GM19324 (cell line): ENCODE measurements around the gene TFEB.

ENCODE experiments used
- ATAC-seq: cut with Tn5 transposase; IDR thresholded peaks from one replicate; pipeline ENCODE4 v1.9.1; 2021; ENCODE audit warnings: mild to moderate bottlenecking, moderate library complexity; ENCODE audit not compliant: unreplicated experiment, low FRiP score

Gene TFEB

DNA sequence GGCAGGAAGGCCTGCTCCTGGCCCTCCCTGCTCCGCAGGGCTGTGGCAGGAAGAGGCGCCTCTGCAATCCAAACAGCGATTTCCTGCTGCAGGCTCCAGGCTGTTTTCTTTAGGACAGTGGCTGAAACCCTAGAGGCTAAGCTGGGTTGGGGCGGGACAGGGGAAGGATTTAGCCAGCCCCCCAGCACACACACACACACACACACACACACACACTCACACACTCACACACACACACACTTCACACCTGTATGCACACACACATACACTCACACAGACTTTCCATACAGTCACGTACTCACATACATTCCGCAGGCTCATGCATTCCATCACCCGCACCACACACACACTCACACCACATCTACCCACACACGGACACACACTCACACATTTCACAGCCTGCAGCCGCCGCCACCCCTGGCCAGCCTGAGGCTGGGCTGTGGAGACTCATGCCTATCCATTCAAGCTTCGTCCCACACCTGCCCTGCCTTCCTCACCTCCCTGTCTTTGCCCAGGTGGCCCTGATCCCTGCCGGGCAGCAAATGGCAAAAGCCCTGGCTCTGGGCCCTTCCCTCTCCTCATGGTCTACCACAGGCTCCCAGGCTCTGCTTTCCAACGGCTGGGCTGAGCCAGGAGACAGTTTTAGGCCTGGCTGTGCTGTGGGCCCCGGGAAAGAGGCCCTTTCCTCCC is 79.3 kb downstream of the TFEB start:
- ATAC-seq = no peak

DNA sequence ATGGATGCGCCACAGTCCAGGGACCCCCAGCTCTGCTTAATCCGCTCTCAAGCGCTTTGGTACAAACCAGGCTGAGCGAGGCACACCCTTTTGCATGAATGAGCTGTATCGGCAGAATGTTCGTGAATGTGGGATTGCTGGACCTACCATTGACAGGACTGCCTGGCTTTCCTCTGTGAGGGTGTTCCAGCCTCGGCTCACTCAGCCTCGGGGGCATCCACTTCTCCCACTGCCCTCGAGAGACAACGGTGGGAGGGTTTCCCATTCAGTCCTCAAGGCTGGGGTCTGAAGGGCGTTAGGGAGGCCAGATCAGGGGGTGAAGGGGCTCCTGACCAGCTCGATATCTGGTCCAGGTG is 79.8 kb downstream of the TFEB start:
- no peak for ATAC-seq

DNA sequence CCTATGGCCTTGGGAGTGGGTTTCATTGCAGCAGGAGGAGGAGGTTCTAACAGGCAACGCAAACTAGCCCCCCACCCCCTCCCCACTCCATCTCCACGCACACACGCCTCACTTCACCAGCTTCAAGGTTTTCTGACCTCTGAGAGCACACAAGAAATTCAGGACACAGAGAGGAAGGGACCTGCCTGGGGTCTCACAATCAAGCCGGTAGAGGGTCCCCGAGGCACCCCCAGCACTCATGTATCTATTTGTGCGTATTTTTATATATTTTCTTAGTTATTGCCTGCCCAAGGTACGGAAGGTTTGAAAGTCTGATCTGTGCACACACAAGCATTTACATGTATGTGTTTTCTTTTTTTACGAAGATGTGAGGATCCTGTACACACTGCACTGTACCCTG is 80.2 kb downstream of the TFEB start:
- no peak for ATAC-seq

DNA sequence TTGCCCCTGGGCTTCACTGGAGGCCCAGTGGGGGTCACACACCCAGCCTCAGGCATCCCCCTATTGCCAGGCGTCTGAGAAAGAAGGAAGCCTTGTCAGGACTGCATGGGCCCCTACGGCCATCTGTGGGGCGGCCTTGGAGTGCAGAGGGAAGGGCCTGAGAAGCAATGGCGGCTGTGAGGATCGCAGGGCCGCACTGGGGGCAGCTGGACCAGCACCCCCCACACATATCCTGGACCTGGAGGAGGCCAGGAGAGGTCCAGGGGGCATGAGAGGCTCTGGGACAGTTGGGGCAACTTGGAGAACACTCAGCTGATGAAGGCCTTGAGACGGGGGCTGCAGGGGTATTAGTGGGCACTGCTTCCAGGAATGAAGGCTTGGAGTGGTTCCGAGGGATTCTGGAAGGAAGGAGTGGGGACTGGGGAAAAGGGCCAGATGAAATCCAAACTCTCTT is 80.7 kb downstream of the TFEB start:
- no peak for ATAC-seq

DNA sequence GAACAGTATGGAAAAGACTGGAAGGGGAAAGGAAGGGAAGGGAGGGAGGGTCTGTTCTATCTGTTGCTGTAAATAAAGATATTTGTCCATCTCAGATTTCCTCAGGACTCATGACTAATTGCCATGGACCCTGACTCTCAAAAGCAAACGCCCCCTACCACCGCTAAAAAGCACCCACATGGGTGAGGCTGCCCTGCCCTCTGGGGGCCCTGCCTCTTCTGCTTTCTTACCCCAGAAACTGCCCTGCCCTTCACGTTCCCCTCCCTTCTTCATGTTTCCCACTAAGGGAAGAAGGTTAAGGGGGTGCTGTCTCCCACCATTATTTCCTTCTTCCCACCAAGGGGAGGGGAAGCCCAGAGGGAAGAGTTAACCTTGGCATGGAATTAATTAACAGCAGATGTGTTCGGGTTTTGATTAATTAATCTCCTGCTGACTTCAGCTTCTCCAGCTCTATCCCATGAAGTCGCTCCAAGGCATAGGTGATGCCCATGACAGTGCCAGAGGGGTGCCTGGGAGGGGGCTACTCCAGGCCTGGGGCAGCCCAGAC is 81.2 kb downstream of the TFEB start:
- ATAC-seq = no peak

DNA sequence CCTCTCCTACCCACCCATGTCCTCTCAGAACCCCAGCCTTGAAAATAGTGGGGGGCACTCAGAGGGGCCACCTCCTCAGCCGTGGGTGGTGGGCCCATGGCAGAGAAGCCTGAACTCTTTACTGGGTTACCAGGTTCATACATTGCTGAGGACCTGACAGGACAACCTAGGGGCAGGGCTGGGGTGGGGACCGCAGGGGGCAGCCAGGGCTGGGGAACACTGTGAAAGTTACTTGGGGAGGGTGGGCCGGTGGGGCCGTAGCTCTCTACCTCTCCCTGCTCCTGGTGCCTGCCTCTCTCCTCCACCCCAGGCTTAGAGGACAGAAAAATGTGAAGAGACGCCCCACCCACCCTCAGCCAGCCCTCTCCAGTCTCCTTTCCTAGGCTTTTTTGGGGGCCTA is 81.7 kb downstream of the TFEB start:
- ATAC-seq = no peak

DNA sequence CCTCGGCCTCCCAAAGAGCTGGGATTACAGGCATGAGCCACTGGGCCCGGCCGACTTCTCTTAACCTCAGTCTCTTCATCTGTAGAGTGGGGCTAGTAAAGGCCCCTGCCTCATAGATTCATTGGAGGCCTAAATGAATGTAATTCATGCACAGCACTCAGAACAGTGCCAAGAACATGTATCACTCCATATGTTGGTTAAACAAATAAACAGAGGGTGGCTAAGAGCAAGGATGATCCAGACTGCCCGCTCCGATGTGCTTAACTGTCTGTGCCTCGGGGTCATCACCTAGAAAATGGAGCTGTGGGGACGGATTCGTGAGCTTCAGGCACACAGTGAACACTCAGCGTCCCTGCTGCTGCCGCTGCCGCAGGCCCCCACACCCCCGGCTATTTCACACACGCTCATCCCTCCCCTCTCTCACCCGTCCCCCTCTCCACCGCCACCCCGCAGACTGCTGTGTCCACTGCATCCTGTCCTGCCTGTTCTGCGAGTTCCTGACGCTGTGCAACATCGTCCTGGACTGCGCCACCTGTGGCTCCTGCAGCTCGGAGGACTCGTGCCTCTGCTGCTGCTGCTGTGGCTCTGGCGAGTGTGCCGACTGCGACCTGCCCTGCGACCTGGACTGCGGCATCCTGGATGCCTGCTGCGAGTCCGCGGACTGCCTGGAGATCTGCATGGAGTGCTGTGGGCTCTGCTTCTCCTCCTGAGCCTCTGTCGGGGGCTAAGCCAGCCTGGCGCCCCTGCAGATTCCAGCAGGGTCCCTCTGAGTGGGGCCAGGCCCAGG is 82.3 kb downstream of the TFEB start:
- ATAC-seq = no peak

DNA sequence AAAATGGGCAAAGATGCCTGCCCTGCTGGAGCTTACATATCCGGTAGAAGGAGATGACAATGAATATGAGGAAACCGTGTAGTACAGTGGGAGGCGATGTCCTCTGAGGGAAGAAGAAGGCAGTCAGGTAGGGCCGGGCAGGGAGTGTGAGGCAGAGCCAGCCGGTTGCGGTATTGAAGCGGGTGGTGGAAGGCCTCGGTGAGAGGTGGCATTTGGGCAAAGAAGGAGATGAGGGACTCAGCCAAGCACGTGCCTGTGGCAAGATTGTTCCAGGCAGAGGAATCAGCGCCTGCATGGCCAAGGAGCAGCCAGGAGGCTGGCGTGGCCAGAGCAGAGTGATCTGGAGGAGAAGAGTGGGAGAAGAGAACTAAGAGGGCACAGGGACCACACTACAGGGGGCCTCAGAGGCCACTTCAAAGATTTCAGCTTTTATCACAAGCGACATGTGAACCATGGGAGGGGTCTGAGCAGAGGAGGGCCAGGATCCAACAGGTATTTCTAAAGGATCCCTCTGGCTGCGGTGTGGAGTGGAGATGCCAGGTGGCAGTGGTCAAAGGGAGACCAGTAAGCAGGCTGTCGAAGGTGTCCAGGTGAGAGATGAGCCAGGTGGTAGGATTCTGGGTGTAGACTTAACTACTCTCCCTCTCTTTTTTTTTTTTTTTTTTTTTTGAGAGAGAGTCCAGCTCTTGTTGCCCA is 83.3 kb downstream of the TFEB start:
- ATAC-seq = no peak

DNA sequence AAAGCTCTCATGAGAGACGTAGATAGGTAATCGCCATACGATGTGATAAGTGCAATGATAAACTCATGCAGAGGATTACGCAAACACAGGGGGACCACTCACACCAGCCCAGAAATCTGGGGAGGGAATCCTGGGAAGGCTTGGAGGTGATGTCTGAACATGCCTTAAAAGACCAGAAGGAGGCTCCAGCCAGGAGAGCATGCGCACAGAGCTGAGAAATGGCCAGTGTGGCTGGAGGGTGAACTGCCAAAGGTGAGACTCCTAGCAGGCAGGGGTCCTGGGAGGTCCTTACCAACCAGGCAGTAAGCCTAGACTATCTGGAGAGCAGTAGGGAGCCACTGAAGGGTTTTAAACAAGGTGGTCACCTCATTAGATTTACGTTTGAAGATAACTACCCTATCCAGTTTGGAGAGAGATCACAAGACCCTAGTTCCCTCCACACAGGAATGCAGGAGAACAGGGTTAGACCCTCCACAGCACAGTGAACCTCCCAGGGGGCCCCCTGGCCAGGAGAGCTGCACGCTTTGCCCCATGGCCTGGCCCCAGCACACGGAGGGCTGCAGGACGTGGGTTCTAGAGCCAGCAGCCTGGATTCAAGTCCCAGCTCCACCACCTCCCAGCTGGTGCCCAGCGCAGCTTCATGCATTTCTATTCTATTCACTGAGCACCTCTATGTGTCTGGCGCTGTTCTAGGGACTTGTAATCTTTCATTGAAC is 84.0 kb downstream of the TFEB start:
- no peak for ATAC-seq

DNA sequence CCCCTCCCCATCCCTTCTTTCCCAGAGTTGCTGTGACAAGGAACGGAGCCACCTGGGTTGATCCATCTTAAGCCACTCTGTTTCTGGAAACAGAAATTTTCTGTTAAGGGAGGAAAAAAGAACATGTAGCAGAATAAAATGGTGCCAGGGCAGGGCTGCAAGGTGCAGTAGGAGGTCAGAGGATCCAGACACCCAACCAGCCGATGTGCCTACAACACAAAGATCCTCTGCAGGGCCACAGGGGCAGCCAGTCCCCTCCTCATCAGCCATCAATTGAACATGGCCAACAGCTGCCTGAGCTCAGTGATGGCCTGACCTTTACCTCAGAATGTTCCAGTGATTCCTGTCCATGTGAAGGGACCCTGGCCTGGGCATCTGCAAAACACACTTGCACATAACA is 85.3 kb downstream of the TFEB start:
- no peak for ATAC-seq

DNA sequence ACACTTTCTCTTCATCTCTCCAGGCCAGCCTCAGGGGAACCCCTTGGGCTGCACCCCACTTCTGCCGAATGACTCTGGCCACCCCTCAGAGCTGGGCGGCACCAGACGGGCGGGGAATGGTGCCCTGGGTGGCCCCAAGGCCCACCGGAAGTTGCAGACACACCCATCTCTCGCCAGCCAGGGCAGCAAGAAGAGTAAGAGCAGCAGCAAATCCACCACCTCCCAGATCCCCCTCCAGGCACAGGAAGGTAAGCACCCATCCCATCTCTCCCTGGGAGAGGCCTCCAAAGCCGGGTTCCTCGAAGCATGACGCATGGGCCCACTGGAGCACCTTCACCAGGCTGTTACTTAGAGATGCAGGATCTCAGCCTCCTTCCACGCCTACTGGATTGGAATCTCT is 85.8 kb downstream of the TFEB start:
- ATAC-seq = no peak

DNA sequence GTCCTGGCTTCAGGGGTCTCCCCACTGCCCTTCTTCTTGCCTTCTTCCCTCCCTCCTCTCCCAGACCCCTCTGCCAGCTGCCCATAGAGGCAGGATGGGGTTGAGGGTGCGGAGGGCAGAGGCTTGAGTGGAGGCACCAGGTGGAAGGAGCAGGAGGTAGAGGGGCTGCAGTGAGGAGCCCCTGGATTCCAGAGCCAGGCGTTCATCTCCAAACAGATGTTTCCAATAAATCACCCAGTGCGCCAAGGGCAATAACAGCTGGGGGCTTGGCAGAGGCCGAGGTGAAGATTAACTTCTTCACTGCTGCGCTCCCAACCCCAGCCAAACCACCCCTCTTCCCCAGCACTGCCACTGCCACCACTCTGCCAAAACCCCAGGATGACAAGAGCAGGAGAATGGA is 86.5 kb downstream of the TFEB start:
- ATAC-seq = no peak

DNA sequence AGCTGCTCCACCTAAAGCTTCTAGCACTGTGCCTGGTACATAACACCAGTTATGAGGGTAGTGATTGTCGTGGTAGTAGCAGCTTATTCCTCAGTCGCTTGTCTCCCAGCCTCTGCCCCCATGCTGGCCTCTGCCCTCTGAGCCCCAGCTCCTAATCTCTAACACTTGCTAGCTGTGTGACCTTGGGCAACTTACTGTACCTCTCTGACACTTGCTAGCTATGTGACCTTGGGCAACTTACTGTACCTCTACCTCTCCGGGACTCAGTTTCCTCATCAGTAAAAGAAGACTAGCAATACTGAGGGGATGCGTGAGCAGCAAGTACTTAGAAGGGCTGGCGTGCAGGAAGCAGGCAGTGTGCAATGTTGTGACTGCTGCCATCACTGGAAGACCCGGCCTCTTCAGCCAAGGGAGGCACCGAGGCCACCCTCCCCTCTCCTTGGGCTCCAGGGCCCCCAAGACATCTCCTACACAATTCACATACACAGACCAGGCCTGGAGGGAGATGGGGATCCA is 87.3 kb downstream of the TFEB start:
- no peak for ATAC-seq

DNA sequence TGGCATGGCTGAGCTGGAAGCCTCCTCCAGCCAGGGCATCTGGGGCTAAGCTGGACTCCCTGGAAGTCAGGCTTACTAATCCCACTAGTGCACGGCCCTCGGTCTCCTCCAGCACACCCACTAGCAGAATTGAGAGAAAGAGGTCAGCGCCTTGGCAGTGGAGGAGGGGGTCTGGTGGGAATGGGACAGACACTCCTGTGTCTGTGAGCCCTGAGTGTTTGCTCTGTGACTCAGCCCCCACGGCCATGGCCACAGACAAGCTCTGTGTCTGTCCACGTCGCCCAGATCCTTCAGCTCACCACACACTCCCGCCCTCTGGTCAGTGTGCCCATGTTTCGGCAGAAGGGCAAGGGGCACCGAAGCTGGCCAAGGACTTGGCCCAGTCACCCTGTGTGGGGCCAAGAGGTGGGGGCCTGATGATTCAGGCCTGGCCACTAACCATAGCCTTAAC is 88.3 kb downstream of the TFEB start:
- ATAC-seq = no peak

DNA sequence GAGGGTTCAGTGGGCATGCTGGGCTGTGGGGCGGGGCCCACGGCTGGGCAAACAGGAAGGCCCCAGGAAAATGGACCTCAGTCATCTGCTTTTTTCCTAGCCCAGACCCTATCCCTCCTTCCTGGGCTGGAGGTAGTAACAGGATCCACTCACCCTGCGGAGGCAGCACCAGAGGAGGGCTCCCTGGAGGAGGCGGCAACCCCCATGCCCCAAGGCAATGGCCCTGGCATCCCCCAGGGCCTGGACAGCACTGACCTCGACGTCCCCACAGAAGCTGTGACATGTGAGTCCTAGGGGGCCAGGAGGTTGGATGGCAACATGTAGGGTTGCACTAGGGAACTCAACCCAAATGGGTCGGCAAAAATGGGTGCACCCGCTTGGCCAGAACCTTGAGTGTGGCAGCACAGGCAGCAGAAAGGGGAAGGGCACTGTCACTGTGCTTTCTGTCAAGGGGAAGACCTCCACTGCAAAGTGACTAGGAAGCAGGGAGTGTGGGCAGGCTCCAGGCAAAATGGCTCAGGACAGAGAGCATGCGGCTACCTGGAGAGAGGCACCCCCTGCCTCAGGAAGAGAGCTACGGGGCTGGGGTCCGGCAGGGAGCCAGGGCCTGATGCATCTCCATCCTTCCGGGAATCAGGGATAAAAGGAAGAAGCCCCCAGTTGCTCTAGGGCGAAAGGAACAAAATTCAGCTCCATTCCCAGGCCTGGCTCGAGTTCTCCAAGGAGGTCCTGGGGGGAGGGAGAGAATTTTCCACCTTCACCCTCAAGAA is 89.2 kb downstream of the TFEB start:
- no peak for ATAC-seq

DNA sequence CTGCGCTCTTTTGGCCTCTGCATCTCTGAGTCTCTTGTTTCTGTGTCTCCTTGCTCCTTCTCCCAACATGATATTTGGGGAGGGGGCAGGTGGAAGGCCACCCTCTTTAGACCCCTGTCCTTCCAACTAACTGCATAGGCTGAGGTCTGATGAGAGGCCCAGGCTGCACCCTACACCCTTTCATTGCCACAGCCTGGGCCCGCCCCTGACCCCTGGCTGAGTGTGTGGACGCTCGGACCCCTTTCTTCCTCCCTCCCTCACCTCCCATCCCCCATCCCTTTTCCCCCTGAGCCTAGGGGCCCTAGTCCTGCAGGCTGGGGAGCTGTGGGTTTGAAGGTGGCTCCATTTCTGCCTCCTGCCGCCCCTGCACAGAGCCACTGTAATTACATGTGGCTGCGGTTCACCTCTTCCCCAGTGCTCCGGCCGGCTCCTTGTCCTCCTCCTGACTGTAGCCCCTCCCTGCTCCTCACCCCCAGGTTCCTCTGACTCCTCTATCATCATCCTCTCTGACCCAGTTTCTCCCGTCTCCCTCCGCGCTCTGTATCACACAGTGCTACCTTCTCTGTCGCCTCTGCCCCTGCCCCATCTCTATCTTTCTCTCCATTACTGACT is 90.3 kb downstream of the TFEB start:
- ATAC-seq = no peak

DNA sequence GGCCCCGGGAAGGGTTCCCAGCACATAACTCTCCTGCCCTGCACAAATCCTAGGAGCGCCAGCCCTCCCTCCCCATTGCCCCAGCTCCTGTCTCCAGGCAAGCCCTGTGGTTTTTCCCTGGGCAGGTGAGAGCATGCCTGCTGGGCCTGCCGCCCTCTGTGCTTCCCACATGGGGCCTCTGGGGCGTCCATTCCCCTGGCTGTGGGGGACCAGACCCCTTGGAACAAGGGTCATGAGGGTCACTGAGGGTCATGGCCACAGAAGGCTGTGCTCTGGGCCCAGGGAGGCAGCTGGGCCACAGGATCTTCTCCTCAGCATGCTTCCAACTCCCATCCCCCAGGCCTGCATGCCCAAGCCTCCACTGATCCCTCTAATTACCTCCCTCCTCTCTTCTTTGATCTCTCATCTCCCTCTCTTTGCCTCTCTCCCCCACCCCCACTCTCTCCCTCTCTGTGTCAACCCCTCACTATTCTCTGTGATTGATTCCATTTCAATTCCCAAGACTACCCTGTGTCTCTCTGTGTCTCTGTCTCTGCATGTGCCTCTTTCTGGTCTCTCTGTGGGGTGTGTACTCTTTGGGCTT is 91.0 kb downstream of the TFEB start:
- no peak for ATAC-seq

DNA sequence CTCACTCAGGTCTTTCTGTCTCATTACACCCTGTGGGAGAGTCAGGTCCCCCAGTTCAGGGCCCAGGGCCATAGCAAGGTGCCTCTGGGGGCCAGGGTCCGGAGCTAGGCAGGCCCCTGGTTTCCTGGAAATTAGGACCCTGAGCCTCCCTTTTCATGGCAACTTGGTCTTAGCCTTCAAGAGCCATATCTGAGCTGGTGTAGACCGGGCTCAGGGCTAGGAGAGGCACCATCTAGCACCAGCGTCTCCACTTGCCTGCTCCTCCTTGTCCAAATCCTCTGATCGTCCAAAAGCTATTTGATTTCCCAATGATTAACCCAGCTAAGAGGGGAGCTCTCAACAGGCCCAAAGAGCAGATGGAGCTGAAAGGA is 91.5 kb downstream of the TFEB start:
- no peak for ATAC-seq
